ENCODE data around the gene MAD1L1. TPM values are rescaled to one million over a fixed set of nuclear protein-coding genes. Genes with fewer than 3 reads are reported as not detected.

The MAD1L1 gene
- total RNA-seq, 1 experiment from 2014 or later = 38.5 TPM

DNA sequence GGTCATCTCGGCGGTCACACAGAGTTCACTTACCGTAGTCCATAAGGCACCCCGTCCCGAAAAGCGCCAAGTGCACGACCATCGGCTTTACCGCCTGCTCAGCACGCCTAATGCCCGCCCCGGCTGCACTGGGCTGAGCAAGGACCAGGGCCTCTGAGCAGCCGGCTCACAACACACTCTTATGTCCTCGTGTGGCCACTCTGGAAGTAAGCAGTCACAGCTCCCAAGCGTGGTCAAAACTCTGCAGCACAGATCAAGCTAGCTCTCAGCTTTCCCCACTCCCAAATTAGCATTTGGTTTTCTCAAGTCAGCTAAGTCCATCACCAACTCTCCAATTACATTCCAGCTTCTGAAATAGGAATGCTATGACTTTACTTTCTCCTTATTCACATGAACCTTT, 57.7 kb downstream of the MAD1L1 start:
- DNase-seq (ENCODE audit: low read depth, low spot score) (no peak), ATAC-seq (no peak)
- Histone ChIP-seq H3K4me2 (ENCODE audit: low read length) (peak overlapping the region; percentile 24; the same call in 1 of the 2 replicates), H3K4me1 (ENCODE audit: control insufficient read depth in 1 of 2, insufficient read depth in 2 of 2, low read length in 2 of 2) (peaks cover 11 to 16% of the 10 kb centered on the region in 2 experiments), H3K4me3 (replicated peaks in 1 of 2; ENCODE audit: low read depth in 1 of 2, low read length in 2 of 2) (no peak overlapping the region), H3K36me3 (ENCODE audit: control insufficient read depth in 1 of 2, insufficient read depth in 2 of 2, low read length in 2 of 2) (peaks cover 0 to 2% of the 10 kb centered on the region in 2 experiments; a peak in 1 of 4 replicates), H3K27me3 (ENCODE audit: insufficient read depth, low read length) (no peaks in the 10 kb centered on the region), H3K27ac (ENCODE audit: low read depth, low read length) (peak overlapping the region; percentile 21; the same call in 1 of the 2 replicates), H3K9me2 (ENCODE audit: insufficient read depth) (no peaks in the 10 kb centered on the region), H2AFZ (ENCODE audit: low read depth, low read length, poor library complexity, severe bottlenecking) (no peak overlapping the region), H3K9me3 (ENCODE audit: control insufficient read depth in 1 of 2, insufficient read depth in 1 of 2, low read depth in 1 of 2, low read length in 2 of 2) (no peaks in the 10 kb centered on the region), H3K79me2 (ENCODE audit: insufficient read depth, low read length) (no peaks in the 10 kb centered on the region), H3K9ac (ENCODE audit: low read length) (no peak overlapping the region), H4K20me1 (ENCODE audit: insufficient read depth) (no peaks in the 10 kb centered on the region)
- ChIA-PET RAD21 (ENCODE audit: low non-redundant PET in 1 of 2, low total read pairs in 2 of 2, uncharacterized antibody in 2 of 2, unreplicated experiment in 2 of 2) (interaction anchor here in 1 of 2 experiments (0.7 kb wide), 1 partner anchor 106 kb away, joined by 3 read pairs; no protein-coding TSS in a partner anchor), POLR2A (no interaction called here), CTCF (no interaction called here)
- BruUV-seq (replicated peaks) = no TSS peak
- TF ChIP-seq YY1 (IDR thresholded peaks at IDR 0.05; ENCODE audit: extremely low read depth, insufficient replicate concordance, low read depth, low read length) = no peak
- TF ChIP-seq EZH2phosphoT487 (IDR thresholded peaks at IDR 0.05; ENCODE audit: borderline replicate concordance) = no peak
- no peak for TF ChIP-seq SP1 (IDR thresholded peaks at IDR 0.05; ENCODE audit: low read depth)
- intact Hi-C loops (cut with micrococcal nuclease) = no loop called here

DNA sequence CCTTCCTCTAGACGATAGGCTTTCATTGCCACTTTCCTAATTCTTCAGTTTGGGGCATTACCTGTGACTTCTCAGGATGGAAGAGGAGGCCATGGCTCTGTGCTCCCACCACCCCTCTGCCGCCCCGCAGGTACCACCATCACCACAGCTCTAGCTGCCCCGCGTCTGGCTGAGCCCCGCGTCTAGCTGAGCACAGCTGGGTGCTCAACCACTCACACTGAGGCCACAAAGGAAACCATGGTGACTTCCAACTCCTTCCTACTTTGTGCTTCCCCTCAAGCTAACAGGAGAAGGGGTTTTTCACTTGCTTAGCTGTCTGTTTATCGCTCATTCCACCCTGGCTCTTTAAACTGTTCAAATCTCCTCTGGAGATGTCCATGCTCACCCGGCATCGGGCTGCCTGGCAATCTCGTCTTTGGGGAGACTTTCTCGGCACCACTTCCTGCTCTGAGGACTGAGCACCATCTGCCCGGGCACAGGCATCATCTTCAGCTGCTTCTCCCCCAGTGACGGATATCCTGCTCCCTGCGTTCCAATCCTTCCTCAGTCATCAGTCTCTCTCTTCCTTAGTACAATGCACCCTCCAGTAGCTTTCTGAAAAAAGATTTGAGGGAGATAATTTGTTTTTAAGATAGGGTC, 59.4 kb downstream of the MAD1L1 start:
- no TSS peak for BruUV-seq (replicated peaks)
- H3K4me2 ChIP-seq (ENCODE audit: low read length) = no peak overlapping the region
- H3K27ac ChIP-seq (ENCODE audit: low read depth, low read length) = no peak overlapping the region
- H3K9ac ChIP-seq (ENCODE audit: low read length) = no peak overlapping the region
- ChIA-PET CTCF (no interaction called here), POLR2A (no interaction called here), RAD21 (ENCODE audit: low non-redundant PET in 1 of 2, low total read pairs in 2 of 2, uncharacterized antibody in 2 of 2, unreplicated experiment in 2 of 2) (no interaction called here)
- intact Hi-C loops (cut with micrococcal nuclease) = no loop called here
- DNase-seq (ENCODE audit: low read depth, low spot score) (no peak), ATAC-seq (no peak)
- no peaks in the 10 kb centered on the region for H4K20me1 ChIP-seq (ENCODE audit: insufficient read depth)
- H3K36me3 ChIP-seq (ENCODE audit: control insufficient read depth in 1 of 2, insufficient read depth in 2 of 2, low read length in 2 of 2) = no peaks in the 10 kb centered on the region
- no peak overlapping the region for H2AFZ ChIP-seq (ENCODE audit: low read depth, low read length, poor library complexity, severe bottlenecking)
- no peaks in the 10 kb centered on the region for H3K79me2 ChIP-seq (ENCODE audit: insufficient read depth, low read length)
- H3K4me3 ChIP-seq (replicated peaks in 1 of 2; ENCODE audit: low read depth in 1 of 2, low read length in 2 of 2) = no peak overlapping the region
- no peaks in the 10 kb centered on the region for H3K9me2 ChIP-seq (ENCODE audit: insufficient read depth)
- no peaks in the 10 kb centered on the region for H3K9me3 ChIP-seq (ENCODE audit: control insufficient read depth in 1 of 2, insufficient read depth in 1 of 2, low read depth in 1 of 2, low read length in 2 of 2)
- no peaks in the 10 kb centered on the region for H3K27me3 ChIP-seq (ENCODE audit: insufficient read depth, low read length)
- no peak for TF ChIP-seq CBX3 (IDR thresholded peaks at IDR 0.05; ENCODE audit: low read depth)
- no peak for TF ChIP-seq POLR2AphosphoS5 (IDR thresholded peaks at IDR 0.05; ENCODE audit: low read depth, low read length)
- no peak for TF ChIP-seq EGR1 (IDR thresholded peaks at IDR 0.05; ENCODE audit: low read depth)
- no peak for TF ChIP-seq YY1 (IDR thresholded peaks at IDR 0.05; ENCODE audit: extremely low read depth, insufficient replicate concordance, low read depth, low read length)
- TF ChIP-seq ZBTB33 (IDR thresholded peaks at IDR 0.05; ENCODE audit: extremely low read depth, insufficient replicate concordance, low read length) = no peak
- no peak for TF ChIP-seq MAX (IDR thresholded peaks at IDR 0.05)
- TF ChIP-seq SIN3A (IDR thresholded peaks at IDR 0.05; ENCODE audit: low read depth) = no peak
- TF ChIP-seq JUND (IDR thresholded peaks at IDR 0.05) = no peak
- H3K4me1 ChIP-seq (ENCODE audit: control insufficient read depth in 1 of 2, insufficient read depth in 2 of 2, low read length in 2 of 2) = peaks cover 11 to 16% of the 10 kb centered on the region in 2 experiments
